Esophagus muscularis mucosa (tissue), 3 donors: ENCODE data around the gene CLCN7.

Experiments
- CTCF ChIP-seq, 3 experiments: fragments of 200-600 bp in 2 of 3; fragments of 450-650 bp in 1 of 3; sonication (generic) in 2 of 3; IDR thresholded peaks; one replicate each; pipeline ENCODE4 v1.5.1; 2017 to 2019; ENCODE audit warnings: antibody characterized with exemption in 3 of 3, mild to moderate bottlenecking in 2 of 3, moderate library complexity in 1 of 3
- POLR2A ChIP-seq: fragments of 450-650 bp; IDR thresholded peaks from one replicate; pipeline ENCODE4 v1.6.1; 2017; ENCODE audit warnings: antibody characterized with exemption, moderate library complexity, mild to moderate bottlenecking, low read depth
- POLR2AphosphoS5 ChIP-seq, 2 donors: sonication (generic); formaldehyde crosslinking; IDR thresholded peaks; one replicate each; pipeline ENCODE4 v1.6.1; 2017; ENCODE audit warnings: antibody characterized with exemption in 2 of 2

DNA sequence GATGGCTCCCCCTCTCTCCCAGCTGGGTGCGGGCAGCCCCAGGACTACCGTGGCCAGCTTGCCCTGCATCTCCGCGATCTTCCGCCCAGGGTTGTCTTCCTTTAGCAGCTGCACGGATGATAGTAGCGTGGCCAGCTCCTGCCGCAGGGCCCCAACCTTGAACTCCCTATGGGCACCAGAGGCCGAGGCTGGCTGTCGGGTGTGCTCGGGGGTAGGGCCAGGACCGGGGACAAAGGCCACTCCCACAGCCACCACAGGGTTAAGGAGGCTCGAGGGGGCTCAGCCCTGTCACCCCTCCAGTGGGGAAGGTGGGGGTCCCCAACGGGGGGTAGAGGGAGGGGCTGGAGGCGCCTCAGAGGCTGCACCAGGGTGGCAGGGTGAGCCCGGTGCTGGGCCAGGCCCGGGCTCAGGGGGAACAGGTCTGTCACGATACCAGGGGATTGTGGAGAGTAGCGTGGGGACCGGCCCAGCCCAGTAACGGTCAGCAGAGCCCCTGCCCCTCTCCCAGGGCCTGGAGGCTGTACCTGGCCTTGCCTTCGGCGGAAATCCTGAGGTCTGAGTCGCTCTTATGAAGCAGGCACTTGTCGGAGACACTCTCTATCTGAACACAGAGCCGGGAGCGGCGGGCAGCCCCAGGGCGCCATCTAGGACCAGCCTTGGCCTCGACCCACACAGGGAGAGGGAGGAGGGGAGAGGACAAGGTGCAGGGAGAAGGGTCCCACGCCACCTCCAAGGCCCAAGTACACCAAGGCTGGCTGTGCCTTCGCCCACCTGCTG is 38.7 kb downstream of the CLCN7 start:
- TF ChIP-seq CTCF (IDR thresholded peaks at IDR 0.05), result no peak
- no peak for TF ChIP-seq POLR2A
- no peak for TF ChIP-seq POLR2AphosphoS5 (IDR thresholded peaks at IDR 0.05)
